Sciatic nerve (tissue), 2 donors: ENCODE data around the gene PARN. TPM values are rescaled to one million over a fixed set of nuclear protein-coding genes. Genes with fewer than 3 reads are reported as not detected.

Source experiments
- ATAC-seq: fragments of 200-7000 bp; cut with Tn5 transposase; one replicate; pipeline ENCODE4 v1.9.1; 2020; ENCODE audit warnings: mild to moderate bottlenecking, moderate library complexity
- DNase-seq: peaks from one replicate; pipeline ENCODE4 v3.0.0-alpha.2; 2020; ENCODE audit warnings: low spot score
- intact Hi-C: fragments of 100-400 bp; cut with DNase I; formaldehyde crosslinking; loops from one replicate; pipeline ENCODE4 v1.14.2; 2022
- total RNA-seq: library from RNA; stranded (reverse); fragmentation: NEBNext Ultra II Directional; extraction: Animal tissue kit (Norgen Biotek cat#: 25700); gene quantifications from one replicate; pipeline ENCODE4 v1.2.1, GENCODE V29; 2021
- donor health status: DM: no; HTN: no; CAD: no.
- donor health status: DM: no; HTN: no; CAD: no.

Gene PARN
- total RNA-seq, 1 donor from 2014 or later, result 31.6 TPM

DNA sequence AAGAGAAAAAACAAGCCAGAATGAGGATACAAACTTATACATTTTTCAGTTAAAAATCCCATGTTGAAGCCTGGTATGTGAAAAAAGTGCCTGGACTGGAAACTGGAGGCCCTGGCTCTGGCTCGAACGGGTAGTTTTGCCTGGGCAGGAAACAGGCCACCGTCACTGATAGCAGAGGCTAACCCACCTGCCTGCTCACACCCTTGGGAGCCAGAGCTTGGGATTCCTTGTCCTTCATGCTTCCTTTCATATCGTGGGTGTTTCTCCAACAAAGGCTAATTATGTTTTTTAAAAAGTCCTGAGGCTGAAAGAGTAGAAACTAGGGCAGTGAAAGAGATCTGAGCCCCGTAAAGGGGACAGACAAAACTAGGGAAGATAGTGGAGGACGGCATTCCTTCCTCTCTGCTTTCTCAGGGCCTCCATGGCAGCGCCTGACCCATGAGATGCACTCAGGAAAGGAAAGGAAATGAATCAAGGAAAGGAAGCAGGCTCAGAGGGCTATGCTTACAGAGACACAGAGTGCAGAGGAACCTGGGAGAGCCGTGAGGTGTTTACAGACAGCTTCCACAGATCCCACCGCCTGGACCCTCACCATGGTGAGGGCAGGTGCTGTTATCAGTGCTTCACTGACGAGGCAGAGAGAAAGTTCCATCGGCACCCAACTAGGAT, 138.1 kb downstream of the PARN start:
- DNase-seq (no peak), ATAC-seq (no peak)
- intact Hi-C loops, result no loop called here

DNA sequence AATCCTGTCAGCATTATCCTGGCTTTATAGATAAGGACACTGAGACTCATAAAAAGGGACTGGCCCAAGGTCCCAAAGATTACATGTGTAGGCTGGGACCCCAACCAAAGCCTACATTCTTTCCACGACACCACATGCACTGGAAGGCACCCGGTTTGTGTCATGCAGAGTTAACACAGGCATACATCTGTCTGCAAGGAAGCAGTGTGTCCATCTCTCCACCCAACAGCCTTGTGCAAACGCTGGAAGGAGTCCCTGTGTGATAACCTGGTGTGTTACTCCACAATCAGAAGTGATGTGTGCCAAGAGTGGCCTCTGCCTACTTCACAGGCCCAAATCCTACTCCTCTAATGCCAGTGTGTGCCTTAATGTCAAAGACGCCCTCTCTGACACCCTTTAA, 139.8 kb downstream of the PARN start:
- no peak for ATAC-seq

DNA sequence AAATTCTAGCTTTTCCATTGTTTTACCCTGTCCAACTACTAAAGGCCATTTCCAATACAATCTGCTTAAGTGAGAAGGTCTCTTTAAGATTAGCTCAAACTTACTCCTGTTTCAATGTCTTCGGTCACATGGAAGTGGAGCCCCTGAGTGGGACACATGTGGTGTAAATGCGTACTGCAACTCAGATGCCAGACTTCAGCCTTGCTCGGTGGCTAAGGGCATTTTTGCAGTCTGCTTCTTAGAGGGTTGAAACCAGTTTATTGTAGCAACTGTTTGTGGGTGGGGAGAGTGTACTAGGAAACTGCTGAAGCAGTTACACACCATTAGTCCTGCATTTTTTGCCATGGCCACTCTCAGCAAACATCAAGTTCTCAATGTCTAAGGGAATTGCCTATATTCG, 140.6 kb downstream of the PARN start:
- DNase-seq (no peak), ATAC-seq (no peak)
- intact Hi-C loops, result no loop called here

More for the DNA sequence above, 139.8 kb downstream of the PARN start:
- no peak for DNase-seq
- intact Hi-C loops, result no loop called here

DNA sequence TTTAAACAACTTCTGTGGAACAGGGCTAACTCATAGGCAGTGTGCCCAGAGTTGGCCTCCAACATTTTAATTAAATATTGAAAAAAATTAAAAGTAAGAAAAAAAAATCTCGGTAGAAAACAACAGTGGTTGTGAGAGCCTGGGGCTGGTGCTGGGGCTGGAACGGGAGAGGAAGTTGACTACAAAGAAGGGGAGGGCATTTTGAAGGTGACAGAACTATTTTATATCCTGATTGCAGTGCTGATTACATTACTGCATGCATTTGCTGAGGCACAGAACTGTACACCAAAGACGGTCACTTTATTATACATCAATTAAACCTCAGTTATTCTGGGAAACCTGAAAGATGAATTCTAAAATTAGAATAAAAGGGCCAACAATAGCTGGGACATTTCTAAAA, 142.5 kb downstream of the PARN start:
- DNase-seq (no peak), ATAC-seq (no peak)
- intact Hi-C loops, result no loop called here

DNA sequence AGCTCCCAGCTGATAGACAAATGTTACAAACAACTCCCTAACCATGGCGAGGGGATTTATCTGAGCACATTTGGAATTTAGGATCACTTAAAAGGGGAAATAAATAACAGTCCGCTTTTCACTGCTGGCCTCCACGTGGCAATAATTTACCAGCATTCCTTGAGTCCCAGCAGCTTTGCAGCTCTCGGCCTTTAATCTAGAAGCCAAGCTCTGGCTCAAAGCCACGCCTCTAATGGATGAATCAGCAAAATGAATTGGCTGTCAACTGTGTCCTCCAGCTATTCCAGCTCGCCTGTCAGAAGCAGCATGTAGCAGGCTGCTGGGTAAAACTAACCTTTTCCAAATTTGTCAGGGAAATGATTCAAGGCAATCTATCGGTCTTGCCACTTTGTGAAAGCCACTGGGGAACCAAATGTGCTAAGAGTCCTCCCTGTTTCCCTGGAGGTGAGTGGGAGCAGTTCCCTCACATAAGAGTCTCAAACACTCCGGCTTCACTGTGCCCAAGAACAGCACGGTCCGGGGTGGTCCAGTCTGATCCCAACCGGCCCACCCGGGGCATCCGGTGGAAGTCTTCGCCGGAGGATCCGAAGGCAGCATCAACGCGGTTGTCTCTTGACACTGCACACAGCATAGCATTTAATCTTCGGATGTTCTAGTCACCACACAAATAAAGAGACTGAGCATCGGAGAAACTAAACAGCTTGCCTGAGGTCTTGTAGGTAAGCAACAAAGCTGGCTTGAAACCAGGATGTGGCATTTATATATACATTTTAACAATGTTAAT, 143.3 kb downstream of the PARN start:
- intact Hi-C loops, result no loop called here
- DNase-seq, result peak; percentile 89
- ATAC-seq, result peak; percentile 94

DNA sequence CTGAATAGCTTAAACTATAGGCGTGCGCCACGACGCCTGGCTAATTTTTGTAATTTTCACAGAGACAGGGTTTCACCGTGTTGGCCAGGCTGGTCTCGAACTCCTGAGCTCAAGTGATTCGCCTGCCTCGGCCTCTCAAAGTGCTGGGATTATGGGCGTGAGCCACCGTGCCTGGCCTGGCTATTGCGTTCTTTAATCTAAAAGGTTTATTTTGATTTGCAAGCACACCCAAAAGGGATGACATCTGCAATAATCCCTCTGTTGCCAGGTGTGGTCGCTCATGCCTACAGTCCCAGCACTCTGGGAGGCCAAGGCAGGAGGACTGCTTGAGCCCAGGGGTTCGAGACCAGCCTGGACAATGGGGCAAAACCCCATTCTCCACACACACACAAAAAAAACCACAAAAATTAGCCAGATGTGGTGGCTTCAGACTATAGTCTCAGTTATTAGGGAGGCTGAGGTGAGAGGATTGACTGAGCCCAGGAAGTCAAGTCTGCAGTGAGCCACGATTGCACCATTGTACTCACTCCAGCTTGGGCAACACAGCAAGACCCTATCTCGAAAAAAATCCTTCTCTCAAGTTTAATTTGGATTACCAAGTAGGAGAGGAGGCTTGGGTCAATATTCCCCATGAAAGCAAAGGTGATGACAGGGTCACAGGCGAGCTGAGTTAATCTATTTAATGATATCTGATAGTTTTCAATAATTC, 144.1 kb downstream of the PARN start:
- intact Hi-C loops, result no loop called here
- DNase-seq (no peak), ATAC-seq (peak; percentile 55)

DNA sequence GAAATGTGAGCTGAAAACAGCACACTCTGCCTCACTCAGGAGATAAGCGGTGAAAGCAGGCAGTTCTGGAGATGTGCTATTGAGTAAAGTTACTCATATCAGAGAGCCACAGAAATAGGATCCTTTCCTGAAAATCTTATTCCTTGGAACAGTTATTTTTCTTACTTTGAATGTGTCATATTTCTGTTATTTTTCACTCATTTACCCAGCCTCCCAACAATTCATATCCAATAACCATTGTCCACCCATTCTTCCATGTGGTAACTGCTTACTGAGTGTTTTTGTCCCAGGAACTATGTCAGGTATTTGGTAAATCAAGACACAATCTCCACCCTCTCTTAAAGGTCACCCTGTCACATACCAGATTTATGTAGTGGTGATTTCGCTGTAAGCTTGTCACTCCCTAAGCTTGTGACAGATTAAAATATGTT, 144.9 kb downstream of the PARN start:
- intact Hi-C loops, result no loop called here
- no peak for DNase-seq

DNA sequence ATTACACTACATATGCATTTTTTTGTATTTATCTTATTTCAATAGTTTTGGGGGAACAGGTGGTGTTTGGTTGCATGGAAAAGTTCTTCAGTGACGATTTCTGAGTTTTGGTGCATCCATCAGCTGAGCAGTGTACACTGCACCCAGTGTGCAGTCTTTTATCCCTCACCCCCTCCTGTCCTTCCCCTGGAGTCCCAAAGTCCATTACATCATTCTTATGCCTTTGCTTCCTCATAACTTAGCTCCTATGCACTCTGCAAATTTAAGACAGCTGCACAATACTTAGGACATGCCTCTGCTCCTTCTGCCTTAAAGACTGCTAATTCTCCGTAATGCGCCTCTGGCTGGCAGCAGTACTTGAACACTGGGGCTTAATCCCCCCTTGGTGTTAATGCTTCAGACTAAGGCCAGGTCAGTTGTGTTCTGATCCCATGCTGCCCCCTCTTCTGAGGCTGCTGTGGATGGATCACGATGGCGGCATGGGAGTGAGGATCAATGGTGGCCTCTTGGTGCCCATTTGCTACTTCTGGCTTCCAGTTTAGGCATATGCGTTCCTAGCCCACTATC, 146.2 kb downstream of the PARN start:
- intact Hi-C loops, result no loop called here
- DNase-seq (no peak), ATAC-seq (no peak)

More for the DNA sequence above, 144.9 kb downstream of the PARN start:
- ATAC-seq, result no peak

DNA sequence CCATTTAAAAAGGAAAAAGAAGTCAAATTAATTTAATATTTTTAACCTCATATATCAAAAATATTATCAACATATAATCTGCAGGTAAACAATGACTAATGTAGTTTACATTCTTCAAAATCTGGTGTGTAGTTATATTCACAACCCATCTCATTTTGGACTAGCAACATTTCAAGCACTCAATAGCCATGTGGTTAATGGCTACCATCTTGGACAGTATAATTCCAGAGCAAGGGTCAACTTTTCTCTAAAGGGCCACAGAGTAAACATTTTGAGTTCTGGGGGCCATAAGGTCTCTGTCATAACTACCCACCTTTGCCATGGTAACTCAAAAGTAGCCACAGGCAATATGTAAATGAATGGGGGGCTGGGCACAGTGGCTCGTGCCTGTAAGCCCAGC, 153.9 kb downstream of the PARN start:
- intact Hi-C loops, result no loop called here
- no peak for DNase-seq
- ATAC-seq, result no peak

DNA sequence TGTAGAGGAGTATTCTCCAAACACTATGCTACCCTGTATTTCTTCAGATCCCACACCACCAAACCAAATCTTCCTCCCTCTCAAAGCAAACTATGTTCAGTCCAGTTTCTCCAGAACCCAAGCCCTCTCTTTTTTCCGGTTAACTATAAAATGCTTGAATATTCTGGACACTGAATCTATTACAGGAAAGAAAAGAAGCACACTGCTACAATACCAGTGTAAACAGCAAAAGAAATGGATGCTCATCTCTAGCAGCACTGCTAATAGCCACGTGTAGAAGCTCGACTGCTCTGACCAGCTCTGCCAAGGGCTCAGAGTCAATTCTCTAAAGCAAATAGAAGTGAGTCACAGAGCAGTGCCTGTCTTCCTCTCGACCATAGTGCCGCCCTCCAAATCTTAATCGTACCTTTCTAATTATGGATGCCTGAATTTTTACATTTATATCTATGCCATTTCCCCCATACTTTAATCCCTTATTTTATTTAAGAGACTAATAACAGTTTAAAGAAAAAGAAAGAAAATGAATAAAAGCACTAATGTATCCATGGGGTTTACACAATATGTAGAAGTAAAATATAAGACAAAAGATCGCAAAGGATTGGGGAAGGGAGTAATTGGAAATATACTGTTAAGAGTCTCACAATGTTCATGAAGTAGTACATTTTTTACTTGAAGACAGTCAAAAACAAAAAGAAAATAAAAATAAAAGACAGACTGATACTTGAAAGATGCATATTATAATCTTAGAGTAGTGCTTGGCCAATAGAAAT, 154.5 kb downstream of the PARN start:
- DNase-seq (no peak), ATAC-seq (no peak)
- intact Hi-C loops, result no loop called here

DNA sequence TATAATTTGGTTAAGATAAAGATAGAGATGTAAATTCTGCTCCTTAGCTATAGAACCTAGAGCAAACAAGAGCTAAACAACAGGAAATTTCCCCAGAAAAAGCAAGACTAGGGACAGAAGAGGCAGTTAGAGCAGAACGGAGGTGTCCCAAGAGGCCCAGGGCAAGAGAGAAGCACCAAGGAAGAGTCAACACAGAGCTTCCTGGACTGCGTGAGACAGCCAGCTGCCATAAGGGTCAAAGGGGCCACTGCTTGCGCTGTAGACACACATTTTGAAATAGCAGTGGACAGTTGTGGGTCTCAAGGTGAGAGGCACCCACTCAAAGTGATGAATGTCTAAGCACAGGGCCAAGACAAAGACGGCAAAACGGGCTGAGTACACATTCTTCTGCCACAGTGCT, 156.6 kb downstream of the PARN start:
- intact Hi-C loops, result no loop called here
- ATAC-seq (no peak), DNase-seq (no peak)

DNA sequence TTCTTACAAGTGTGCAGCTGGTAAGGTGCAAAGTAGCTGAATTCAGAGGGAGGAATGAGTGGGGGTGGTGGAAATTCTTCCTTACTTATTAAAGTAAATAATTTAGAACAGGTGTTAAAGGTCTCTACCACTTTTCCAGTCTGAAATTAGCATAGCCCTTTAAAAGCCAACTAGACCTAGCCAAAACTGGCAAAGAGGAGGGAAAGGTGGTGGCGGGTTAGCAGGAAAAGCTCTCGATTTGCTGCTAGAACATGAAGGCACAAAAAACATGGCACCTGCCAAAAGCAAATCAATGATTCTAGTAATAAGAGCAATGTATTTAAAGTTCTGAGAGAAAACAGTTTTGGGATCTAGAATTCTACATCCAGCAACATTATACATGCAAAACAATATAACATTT, 157.7 kb downstream of the PARN start:
- no peak for DNase-seq
- no peak for ATAC-seq
- intact Hi-C loops, result no loop called here

DNA sequence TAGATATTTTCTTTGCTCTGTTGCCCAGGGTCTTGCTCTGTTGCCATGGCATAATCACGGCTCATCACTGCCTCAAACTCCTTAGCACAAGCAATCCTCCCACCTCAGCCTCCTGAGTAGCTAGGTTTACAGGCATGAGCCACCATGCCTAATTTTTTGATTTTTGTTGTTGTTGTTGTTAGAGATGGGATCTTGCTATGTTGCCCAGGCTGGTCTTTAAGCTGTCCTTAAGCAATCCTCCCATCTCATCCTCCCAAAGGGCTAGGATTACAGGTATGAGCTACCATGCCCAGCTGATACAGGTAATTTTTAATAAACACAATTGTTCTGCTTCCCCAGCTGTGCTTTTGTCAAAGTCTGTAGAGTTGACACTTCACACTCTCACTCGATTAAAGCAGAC, 159.3 kb downstream of the PARN start:
- no peak for DNase-seq
- intact Hi-C loops, result no loop called here
- ATAC-seq, result no peak

DNA sequence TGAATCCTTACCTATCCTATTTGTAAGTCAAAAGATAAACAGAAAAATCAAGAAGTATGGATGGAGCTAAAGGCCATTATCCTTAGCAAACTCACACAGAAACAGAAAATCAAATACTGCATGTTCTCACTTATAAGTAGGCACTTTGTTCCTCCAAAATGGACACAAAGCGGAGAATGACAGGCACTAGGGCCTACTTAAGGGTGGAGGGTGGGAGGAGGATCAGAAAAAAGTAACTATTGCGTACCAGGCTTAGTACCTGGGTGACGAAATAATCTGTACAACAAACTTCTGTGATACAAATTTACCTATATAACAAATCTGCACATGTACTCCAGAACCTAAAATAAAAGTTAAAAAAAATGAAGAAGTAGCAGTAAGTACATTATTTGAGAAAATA, 164.3 kb downstream of the PARN start:
- no peak for ATAC-seq

DNA sequence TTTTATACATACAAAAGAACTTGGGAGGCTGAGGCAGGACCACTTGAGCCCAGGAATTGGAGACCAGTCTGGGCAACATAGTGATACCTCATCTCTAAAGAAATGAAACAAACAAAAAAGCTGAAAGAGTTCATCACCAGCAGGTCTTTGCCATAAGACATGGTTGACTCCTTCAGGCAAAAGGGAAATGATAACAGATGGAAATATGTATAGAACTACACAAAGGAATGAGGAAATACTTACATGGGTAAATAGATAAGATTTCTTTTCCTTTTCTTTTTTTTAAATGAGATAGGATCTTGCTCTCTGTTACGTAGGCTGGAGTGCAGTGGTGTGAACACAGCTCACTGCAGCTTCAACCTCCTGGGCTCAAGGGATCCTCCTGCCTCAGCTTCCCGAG, 165.3 kb downstream of the PARN start:
- DNase-seq, result no peak
- no peak for ATAC-seq
- intact Hi-C loops, result no loop called here

More for the DNA sequence above, 164.3 kb downstream of the PARN start:
- no peak for DNase-seq
- intact Hi-C loops, result no loop called here

DNA sequence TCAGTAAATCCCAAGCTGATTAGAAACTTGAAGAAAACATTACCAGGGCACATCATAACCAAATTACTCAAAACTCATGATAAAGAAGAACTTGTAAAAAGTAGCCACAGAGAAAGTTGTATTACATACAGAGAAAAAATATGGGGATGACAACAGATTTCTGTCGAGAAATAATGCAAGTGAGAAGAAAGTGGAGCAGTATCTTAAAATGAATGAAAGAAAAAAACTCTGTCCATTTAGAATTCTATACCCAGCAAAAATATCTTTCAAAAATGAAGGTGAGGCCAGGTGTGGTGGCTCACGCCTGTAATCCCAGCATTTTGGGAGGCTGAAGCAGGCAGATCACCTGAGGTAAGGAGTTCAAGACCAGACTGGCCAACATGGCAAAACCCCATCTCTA, 165.9 kb downstream of the PARN start:
- intact Hi-C loops, result no loop called here
- no peak for ATAC-seq

DNA sequence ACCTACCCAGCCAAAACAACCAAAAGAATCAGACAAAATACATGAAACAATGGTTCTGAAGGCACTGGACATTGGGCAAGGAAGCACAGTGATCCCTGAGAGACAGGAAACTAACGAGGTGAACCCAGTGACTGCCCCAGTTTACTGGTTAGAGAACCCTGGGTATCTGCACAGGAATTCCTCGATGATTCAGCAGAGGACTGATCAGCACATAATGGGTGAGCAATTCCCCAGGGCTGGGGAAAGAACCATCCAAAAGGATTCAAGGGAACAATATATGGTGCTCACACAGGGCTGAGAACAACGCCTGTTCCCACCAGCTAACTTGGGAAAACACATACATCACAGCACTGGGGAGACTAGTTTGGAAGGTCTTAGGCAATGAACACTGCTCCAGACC, 167.2 kb downstream of the PARN start:
- no peak for ATAC-seq

More for the DNA sequence above, 165.9 kb downstream of the PARN start:
- no peak for DNase-seq

DNA sequence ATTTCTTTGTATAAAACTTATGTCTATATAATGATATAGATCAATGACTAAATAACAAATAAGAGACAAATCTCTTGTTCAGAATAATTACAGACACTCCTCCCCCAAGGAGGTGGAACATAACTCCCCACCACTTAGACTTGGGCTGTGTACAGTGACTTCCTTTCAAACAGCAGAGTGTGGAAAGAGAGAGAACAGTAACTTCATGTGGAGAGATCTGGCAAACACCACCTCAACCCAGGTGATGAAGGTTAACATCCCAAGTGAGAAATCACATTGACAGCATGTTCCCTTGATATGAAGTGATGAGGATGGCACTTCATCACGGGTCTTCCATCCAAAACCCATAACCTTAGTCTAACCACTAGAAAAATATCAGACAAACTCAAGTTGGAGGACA, 169.3 kb downstream of the PARN start:
- intact Hi-C loops, result no loop called here
- ATAC-seq, result no peak
- DNase-seq, result no peak

More for the DNA sequence above, 167.2 kb downstream of the PARN start:
- intact Hi-C loops, result no loop called here
- no peak for DNase-seq

DNA sequence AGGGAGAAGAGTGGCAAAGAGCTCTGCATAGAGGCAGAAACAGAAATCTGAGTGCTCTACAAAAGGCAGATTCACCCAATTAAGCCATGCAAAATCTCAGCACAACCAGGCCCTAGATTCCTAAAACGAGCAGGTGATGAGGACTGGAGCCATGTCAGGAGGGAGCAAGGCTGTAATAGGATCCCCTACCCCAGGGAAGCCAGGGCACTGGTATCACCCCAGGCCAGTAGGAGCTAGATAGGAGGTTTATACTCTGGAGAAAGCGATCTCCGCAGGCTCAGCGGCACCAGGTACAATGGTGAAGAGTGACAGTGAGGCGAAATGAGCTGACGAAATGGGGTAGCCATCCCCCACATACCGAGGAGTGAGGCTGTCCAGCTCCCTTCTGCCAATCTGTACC, 171.5 kb downstream of the PARN start:
- intact Hi-C loops, result no loop called here
- ATAC-seq (no peak), DNase-seq (no peak)
